GM23338 (cell line): ENCODE data around the gene ETNK1. TPM values are rescaled to one million over a fixed set of nuclear protein-coding genes. Genes with fewer than 3 reads are reported as not detected.

Experiments used
- CREB1 ChIP-seq: fragments of 250-450 bp; sonication (Bioruptor Pico); IDR thresholded peaks from 2 replicates; pipeline ENCODE4 v1.5.0; 2020; ENCODE audit warnings: low read depth, mild to moderate bottlenecking, moderate library complexity
- CTCF ChIP-seq, 2 experiments: fragments of 200-600 bp in 1 of 2; sonication (generic) in 1 of 2; conservative IDR thresholded peaks; 2 replicates each; pipeline versions ENCODE4 v1.5.1 to v1.6.1; 2016 to 2017; ENCODE audit warnings: antibody characterized with exemption in 2 of 2, low read depth in 2 of 2, mild to moderate bottlenecking in 2 of 2, moderate library complexity in 1 of 2
- ETS1 ChIP-seq: IDR thresholded peaks from 2 replicates; pipeline ENCODE4 v1.6.1; 2016; ENCODE audit warnings: antibody characterized with exemption
- JUNB ChIP-seq: IDR thresholded peaks from one replicate; pipeline ENCODE4 v1.6.1; 2016; ENCODE audit warnings: antibody characterized with exemption; ENCODE audit not compliant: unreplicated experiment
- POLR2AphosphoS5 ChIP-seq: IDR thresholded peaks from 2 replicates; pipeline ENCODE4 v1.6.1; 2016; ENCODE audit warnings: antibody characterized with exemption, low read depth
- ZNF331 ChIP-seq: fragments of 250-450 bp; sonication (Bioruptor Pico); IDR thresholded peaks from 2 replicates; pipeline ENCODE4 v1.5.0; 2020; ENCODE audit warnings: low read depth, mild to moderate bottlenecking, moderate library complexity
- ZNF462 ChIP-seq: fragments of 250-450 bp; sonication (Bioruptor Pico); IDR thresholded peaks from 2 replicates; pipeline ENCODE4 v1.5.0; 2020; ENCODE audit warnings: mild to moderate bottlenecking, moderate library complexity
- polyA plus RNA-seq: library from polyadenylated mRNA; unstranded; fragments of >200 nt; fragmentation: Nextera tagmentation; extraction: Ambion mirVana; gene quantifications from 2 replicates; pipeline ENCODE4 v1.2.1, GENCODE V29; 2016
- total RNA-seq: library from RNA; depleted of rRNA; stranded (reverse); fragments of >200 nt; shearing (Covaris generic); gene quantifications from 2 replicates; pipeline ENCODE4 v1.2.3, GENCODE V29; 2014

Gene ETNK1
- total and polyA plus RNA-seq, 2 experiments from 2014 or later = 41.9 to 101 TPM

- TF ChIP-seq ZNF462 (no peak), CREB1 (CRISPR knock-in tag) (no peak), ETS1 (no peak), POLR2AphosphoS5 (no peak), JUNB (no peak), CTCF (conservative IDR thresholded peaks at IDR 0.05; ENCODE audit: low read depth in 2 of 2) (no peak), ZNF331 (CRISPR knock-in tag) (no peak)
These were observed 462 bp upstream of the ETNK1 start (continued) for GRCh38 chr12:22624548-22624869.
